GM18519 (cell line): Measurements from ENCODE around the gene RIN3.

Source experiments
- ATAC-seq: cut with Tn5 transposase; IDR thresholded peaks from one replicate; pipeline ENCODE4 v1.9.1; 2021; ENCODE audit warnings: mild to moderate bottlenecking, moderate library complexity; ENCODE audit not compliant: unreplicated experiment, low FRiP score

The RIN3 gene

GRCh38 chr14:92680781-92681650 lies 167.4 kb downstream of the RIN3 start:
- ATAC-seq: no peak

- ATAC-seq: no peak
Observed at GRCh38 chr14:92683041-92683440, 169.5 kb downstream of the RIN3 start.

GRCh38 chr14:92684801-92685560 lies 171.4 kb downstream of the RIN3 start:
- ATAC-seq: no peak

- ATAC-seq: no peak
Observed at GRCh38 chr14:92685784-92686355, 172.3 kb downstream of the RIN3 start.

- no peak for ATAC-seq
Observed at GRCh38 chr14:92686411-92686899, 172.9 kb downstream of the RIN3 start.

- ATAC-seq: no peak
Observed at GRCh38 chr14:92686900-92687427, 173.4 kb downstream of the RIN3 start.

GRCh38 chr14:92687681-92688433 lies 174.3 kb downstream of the RIN3 start:
- no peak for ATAC-seq

- ATAC-seq: no peak
Observed at GRCh38 chr14:92688434-92689375, 175.1 kb downstream of the RIN3 start.

GRCh38 chr14:92690171-92691011 lies 176.8 kb downstream of the RIN3 start:
- no peak for ATAC-seq

- no peak for ATAC-seq
Observed at GRCh38 chr14:92692822-92693226, 179.2 kb downstream of the RIN3 start.

GRCh38 chr14:92693998-92694795 lies 180.6 kb downstream of the RIN3 start:
- no peak for ATAC-seq

- ATAC-seq: no peak
Observed at GRCh38 chr14:92694807-92695206, 181.2 kb downstream of the RIN3 start.

- no peak for ATAC-seq
Observed at GRCh38 chr14:92695562-92695961, 182.0 kb downstream of the RIN3 start.

GRCh38 chr14:92696366-92696765 lies 182.8 kb downstream of the RIN3 start:
- no peak for ATAC-seq

GRCh38 chr14:92698393-92698792 lies 184.8 kb downstream of the RIN3 start:
- ATAC-seq: no peak

GRCh38 chr14:92701826-92702225 lies 188.2 kb downstream of the RIN3 start:
- ATAC-seq: no peak

- ATAC-seq: no peak
Observed at GRCh38 chr14:92702441-92702918, 188.9 kb downstream of the RIN3 start.
